Endometrial microvascular endothelial cells (primary cell): ENCODE results near the gene CDCA5. TPM values are rescaled to one million over a fixed set of nuclear protein-coding genes. Genes with fewer than 3 reads are reported as not detected.
"Not testable (repeated sequence)": the region's sequence is repeated elsewhere in the genome, so short reads cannot be mapped to it uniquely, and the experiment has no call there.

Source experiments
- in situ Hi-C: cut with HindIII; loops from 2 replicates; pipeline ENCODE4 v1.10.0; 2017; ENCODE audit warnings: low sequenced_read_pairs, low pct_unique_long_range_greater_than_20kb; ENCODE audit errors: inconsistent ontology term
- total RNA-seq: library from RNA; depleted of rRNA; stranded (reverse); fragments of >200 nt; gene quantifications from one replicate; pipeline ENCODE4 v1.2.3, GENCODE V29; 2015; ENCODE audit errors: inconsistent ontology term

CDCA5 gene
- total RNA-seq, 1 donor from 2014 or later: 38.7 TPM

DNA sequence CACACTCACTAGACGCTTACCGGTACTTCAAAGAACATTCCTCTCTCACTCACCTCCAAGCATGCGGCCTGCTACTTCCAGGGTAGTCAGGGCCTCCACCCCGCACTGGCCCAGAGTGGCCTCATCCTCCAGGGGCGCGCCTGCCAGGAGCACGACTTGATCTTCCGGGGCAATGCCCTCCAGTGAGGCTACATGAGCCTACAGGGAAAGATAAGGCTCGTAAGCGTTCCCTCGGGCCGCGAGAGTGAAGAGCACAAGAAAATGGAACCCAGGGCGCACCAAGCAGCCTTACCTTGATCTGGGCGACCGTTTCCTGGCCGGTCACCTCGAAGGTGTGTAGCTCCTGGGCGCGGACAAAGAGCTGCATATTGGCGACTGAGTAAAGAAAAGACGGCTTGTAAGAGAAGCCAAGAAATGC lies 37.6 kb upstream of the CDCA5 start:
- in situ Hi-C loops: no loop called here

DNA sequence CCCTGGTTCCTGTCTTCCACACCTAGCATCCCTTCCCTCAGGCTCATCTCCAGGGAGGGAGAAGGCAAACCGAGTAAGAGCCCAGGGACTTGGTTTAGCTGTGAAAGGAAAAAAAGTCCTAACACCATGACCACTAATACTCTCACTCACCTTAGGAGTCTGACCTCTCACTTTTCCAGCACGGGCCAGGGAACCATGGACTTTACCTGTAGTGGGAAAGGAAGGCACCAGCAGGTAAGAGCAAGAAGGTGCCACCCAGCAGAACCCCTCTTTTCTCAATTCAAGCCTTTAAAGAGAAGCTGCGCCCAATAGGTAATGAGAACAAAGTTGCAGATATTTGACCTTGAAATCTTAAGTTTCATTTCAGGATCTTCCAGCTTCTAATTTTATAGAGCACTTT lies 37.0 kb upstream of the CDCA5 start:
- in situ Hi-C loops: no loop called here

DNA sequence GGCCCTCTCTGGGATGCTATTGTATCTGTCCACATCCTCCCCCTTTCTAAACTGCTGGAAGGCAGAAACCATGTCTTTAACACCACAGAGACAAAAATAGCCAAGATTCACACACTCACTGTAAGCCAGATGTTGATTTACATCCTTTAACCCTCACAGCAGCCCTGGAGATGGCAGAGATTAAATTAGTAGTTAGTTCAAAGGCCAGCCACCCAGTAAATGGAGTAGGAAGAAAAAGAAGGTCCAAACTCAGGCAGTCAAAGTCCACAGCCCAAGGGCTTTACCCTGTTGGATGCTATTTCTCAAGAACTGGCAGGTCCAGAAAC lies 35.8 kb upstream of the CDCA5 start:
- in situ Hi-C loops: no loop called here

DNA sequence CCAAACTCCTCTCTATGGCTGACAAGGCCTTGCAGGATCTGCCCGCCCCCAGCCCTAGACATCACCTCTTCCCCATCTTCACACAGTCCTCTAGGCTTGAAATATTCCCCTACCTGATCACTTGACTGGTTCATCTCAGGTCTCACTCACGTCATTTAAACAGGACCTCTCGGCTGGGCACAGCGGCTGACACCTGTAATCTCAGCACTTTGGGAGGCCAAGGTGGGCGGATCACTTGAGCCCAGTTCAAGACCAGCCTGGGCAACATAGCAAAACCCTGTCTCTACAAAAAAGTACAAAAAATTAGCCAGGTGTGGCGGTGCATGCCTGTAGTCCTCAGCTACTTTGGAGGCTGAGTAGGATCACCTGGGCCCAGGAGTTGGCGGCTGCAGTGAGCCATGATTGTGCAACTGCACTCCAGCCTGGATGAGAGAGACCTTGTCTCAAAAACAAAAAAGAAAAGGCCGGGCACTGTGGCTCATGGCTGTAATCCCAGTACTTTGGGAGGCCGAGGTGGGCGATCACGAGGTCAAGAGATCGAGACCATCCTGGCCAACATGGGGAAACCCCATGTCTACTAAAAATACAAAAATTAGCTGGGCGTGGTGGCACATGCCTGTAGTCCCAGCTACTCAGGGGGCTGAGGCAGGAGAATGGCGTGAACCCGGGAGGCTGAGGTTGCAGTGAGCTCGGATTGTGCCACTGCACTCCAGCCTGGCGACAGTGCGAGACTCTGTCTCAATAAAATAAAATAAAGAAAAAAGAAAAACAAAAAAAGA lies 35.2 kb upstream of the CDCA5 start:
- in situ Hi-C loops: not testable (repeated sequence)

DNA sequence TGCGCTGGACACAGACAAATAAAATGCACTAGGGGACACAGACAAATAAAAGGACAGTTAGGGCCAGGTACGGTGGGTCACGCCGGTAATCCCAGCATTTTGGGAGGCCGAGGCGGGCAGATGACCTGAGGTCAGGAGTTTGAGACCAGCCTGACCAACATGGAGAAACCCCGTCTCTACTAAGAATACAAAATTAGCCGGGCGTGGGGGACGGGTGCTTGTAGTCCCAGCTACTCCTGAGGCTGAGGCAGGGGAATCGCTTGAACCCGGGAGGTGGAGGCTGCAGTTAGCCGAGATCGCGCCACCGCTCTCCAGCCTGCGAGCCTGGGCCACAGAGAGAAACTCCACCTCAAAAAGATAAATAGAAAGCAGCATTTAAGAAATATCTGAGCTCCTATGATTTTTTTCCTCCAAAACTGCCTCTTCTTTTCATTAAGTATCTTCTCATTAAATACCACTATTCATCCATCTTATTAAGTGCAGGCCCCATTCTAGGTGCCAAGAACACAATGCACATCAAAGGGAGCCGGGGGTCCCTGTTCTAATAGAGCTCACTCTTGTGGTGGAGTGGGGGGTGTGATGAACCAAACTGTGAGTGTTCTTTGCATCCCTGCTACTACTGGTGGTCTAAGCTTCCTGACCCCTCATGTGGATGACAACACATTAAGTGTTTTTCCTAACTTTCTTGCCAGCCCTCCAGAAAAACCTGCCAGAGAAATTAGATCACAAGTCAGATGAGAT lies 34.4 kb upstream of the CDCA5 start:
- in situ Hi-C loops: no loop called here

DNA sequence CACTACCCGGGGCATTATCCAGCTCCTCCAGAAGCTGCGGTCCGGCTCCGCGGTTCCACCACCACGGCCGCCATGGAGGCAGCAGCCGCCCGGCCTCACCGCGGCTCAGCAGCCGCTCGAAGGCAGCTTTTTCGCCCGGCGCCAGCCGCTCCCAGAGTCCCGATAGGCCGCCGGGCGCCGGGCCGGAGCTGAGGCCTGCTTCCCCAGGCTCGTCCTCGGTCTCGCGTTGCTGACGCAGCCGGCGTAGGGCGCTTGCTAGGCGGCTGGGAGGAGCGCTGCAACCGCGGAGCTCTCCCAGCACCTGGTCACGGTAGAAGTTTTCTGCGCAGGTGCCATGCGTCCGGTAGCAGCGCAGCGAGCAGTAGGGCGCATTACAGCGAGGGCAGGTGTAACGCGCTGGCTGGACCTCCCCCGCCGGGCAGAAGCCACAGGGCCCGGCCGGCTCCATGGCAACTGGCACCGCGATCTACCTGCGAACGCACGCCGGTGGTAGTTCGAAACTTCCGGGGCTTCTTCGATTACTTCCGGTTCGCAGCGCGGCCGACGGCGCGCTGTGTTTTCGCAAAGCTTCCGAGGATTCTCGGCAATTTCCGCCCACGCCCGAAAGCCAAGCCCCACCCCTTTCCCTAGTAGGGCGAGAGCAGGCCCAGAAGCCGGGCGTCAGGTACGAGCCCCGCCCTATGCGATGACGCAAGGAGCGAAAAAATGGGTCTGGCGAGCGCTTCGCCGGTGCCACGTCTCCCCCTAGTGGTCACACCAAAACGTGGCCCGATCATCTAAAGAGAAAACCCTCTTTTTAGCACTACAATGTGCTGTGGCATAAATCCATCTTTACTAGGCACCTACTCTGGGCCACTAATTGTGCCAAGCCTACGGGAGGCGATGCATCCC lies 33.6 kb upstream of the CDCA5 start, which contains the start of gene ZNHIT2:
Gene ZNHIT2 (minus strand): TSS at position 496 of the 891 bp plus-strand sequence. CDS start 48 bp downstream, at position 448.
- in situ Hi-C loops: no loop called here

DNA sequence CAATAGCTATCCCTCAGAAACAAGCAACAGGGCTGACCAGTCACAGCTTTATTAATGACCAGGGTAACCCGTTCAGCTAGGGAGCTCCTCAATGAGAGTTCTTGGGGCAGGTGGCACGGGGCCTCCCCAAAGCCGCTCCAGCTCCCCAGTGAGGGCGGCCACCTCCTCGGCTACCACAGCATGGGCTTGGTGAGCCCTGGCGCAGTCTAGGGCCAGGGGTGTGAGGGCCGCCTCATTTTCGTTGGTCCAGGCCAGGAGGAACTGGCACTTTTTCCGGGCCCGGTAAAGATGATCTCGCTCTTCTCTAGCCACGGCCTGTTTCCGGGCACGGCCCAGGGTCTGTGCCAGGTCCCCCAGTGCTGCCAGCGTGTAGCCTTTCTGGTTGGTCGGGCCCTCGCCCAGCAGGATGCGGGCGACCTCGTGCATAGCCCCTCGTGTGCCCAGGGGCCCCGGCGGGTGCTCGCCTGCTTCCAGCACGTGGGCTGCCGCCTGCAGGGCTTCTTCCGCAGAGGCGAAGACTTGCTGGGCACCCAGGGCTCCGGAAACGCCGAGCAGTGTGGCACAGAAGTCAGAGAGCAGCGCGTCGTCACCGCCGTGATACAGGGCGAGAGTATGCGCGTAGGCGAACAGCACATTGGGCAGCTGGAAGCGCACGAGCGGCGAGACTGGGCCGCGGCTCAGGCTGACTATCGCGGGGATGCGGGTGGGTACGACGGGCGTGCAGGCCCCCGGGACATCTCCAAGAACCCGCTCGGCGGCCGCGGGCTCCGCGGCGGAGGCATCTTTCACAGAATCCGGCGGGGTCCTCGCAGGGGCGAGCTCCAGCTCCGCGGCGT lies 32.7 kb upstream of the CDCA5 start:
- in situ Hi-C loops: no loop called here

DNA sequence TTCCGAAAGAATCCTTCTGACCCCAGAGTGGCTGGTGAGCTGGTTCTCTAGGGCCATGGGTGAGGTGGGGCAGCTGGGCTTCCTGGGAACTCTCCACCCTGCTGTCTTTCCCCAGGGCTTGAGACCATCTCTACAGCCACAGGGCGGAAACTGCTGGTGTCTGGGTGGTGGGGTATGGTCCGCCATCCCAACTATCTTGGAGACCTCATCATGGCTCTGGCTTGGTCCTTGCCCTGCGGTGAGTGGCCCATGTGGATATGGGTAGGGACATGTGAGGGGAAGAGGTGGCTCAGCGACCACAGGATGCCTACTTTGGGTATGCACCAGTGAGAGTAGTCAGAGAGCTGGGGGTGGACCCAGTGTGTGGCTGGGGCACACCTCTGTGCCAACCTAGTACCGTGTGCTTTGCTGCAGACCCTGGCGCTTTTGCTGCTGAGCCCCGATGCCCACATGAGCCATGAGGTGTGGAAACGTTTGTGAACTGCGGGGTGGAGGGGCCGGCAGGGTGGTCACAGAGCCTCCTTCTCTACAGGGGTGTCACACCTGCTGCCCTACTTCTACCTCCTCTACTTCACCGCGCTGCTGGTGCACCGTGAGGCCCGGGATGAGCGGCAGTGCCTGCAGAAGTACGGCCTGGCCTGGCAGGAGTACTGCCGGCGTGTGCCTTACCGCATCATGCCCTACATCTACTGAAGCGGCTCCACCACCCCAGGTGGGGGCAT lies 31.7 kb upstream of the CDCA5 start:
- in situ Hi-C loops: no loop called here

DNA sequence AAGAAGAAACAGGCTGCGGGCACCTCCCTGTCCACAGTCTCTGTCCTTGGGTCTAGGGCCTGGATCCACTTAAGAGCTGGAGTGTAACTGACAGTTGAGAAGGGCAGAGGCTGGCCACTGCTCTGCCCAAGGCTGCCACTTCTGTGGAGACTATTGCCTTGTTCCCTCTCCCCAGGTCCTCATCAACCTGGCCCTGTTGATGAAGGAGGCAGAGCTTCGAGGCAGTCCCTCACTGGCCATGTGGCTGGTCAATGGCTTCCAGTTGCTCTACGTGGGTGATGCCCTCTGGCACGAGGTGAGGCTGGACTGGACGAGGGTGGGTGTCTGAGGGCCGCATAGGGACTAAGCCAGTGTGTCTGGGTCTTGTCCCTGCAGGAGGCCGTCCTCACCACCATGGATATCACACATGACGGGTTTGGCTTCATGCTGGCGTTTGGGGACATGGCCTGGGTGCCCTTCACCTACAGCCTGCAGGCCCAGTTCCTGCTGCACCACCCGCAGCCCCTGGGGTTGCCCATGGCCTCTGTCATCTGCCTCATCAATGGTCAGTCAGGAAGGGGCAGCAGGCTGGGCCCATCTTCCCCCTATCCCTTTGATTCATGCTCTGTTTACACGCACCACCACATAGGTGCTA lies 30.8 kb upstream of the CDCA5 start:
- in situ Hi-C loops: no loop called here

DNA sequence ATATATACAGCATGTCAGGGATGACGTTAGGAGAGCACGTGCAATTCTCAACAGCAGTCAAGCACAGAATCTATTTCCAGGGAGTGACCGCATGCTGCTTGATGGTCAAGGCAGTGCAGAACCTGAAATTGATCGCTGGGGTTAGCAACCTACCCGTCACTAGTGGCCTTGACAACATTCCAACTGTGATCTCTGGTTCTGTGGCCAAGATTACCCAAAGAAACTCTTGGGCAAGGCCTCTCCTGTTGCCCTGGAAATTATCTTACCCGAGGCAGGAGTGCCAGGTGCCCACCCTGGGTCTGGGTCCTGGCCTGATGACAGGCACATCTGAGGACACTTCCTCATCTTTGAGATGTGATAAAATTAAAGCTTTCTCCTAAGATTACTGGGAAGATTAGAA lies 30.0 kb upstream of the CDCA5 start:
- in situ Hi-C loops: no loop called here

DNA sequence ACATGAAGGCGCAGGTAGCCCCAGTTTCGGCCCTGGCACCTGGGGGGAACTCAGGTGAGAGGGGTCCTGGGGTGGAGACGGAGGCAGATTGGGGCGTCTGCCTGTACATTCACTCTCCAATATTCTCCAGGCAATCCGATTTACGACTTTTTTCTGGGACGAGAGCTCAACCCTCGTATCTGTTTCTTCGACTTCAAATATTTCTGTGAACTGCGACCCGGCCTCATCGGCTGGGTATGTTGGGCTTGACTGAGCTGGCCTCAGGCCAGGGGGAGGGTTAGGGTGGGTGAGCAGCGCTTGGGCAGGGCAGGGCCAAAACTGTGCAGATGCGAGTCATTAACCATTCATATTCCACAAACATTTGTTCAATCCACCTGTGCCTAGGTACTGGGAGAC lies 29.5 kb upstream of the CDCA5 start:
- in situ Hi-C loops: no loop called here

DNA sequence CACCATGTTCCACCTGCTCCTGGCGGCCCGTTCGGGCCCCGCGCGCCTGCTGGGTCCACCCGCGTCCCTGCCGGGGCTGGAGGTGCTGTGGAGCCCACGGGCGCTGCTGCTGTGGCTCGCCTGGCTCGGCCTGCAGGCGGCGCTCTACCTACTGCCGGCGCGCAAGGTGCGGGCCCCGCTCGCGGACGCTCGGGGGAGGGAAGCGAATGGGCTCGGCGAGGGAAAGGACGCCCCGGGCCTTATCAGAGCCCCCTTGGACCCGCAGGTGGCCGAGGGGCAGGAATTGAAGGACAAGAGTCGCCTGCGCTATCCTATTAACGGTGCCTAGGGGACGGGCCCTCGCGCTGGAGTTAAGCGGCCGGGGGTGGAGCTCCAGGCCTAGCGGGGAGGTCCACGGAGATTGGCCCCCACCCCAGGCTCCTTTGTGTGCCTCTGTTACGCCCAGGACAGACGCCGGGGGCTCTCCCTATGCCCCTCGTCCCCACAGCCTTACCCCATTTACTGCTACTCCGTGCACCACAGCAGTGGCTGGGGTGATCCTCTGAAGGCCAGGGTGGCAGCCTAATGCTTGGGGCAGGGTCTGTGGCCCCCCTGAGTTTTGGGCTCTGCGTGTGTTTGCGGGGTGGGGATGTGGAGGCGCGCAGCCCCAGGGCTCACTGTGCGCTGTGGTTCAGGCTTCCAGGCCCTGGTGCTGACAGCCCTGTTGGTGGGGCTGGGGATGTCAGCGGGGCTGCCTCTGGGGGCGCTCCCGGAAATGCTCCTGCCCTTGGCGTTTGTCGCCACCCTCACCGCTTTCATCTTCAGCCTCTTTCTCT lies 28.9 kb upstream of the CDCA5 start:
- in situ Hi-C loops: no loop called here

DNA sequence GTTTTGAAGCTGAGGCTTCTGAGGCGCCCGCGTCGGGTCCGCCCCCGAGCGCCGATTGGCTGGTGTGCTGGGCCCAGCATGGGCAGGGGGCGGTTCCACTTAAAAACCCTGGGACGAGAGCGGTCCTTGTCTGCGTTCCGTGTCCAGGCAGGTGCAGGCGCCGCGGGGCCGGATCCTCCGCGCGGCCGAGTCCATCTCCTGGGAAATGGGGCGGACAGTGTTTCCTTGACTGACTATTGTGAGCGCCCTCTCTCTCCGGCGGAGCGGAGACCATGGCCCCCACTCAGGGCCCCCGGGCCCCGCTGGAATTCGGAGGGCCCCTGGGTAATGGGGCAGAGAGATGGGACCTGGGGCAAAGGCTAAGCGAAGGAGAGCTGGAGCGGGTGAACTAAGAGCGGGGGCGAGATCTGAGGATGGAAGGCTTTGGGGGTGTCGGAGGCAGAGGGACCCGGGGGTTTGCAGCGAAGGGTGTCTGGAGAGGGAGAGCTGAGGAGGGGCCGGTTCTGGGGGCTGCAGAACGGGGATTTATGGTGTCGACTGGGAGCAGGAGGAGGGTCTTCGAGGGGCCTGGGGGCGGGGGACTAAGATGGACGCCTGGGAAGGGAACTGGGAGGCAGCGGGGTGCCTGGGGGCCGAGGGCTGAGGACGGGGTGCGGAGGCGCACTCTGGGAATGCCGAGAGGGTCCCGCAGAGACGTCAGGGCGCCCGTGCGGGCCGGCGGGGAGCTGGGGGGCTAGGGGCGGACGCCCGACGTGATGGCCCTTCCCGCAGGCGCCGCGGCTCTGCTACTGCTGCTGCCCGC lies 28.1 kb upstream of the CDCA5 start, which contains the start of gene TM7SF2:
Gene TM7SF2 (plus strand): TSS at position 129 of the 802 bp plus-strand sequence. CDS start 144 bp downstream, at position 273.
- in situ Hi-C loops: no loop called here

DNA sequence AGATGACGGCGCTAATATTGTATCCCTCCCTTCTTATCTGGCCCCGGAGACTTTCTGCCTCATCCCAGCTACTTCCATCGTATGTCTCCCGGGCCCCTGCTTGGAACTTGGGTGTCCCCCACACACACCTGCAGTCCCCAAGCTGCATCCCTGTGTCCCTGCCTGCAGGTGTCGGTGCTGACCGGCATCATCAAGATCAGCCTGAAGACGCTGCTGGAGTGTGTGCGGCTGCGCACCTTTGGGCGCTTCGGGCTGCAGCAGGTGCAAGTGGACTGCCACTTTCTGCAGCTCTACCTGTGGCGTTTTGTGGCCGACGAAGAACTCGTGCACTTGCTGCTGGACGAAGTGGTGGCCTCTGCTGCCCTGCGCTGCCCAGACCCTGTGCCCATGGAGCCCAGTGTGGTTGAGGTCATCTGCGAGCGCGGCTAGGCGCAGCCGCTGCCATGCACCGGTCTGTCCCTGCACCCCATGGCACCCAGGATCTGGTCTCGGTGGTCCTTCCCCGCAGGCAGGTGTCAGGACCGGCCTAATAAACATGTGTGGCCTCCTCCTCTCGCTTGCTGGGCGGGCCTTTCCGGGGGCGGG lies 27.4 kb upstream of the CDCA5 start:
- in situ Hi-C loops: no loop called here

DNA sequence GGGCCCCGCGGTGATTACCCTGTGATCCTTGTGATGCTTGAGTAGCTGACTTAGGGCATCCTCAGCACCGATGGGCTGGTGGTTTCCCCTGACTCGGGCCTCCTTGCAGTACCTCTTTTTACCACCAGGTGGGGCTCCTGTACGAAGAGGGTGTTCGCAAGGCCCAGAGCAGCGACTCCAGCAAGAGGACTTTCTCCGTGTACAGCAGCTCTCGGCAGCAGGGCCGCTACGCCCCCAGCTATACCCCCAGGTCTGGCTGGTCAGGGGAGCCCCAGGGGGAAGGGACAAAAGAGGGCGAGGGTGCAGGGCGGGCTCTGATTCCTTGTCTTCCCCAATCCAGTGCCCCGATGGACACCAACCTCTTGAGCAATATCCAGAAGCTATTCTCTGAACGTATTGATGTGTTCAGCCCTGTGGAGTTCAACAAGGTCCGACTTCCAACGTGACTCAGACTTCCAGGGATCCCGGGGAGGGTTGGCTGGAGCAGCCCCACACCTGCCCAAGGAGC lies 26.6 kb upstream of the CDCA5 start:
- in situ Hi-C loops: no loop called here
